BJ (cell line): Measurements from ENCODE around the gene MAP3K4. TPM values are rescaled to one million over a fixed set of nuclear protein-coding genes. Genes with fewer than 3 reads are reported as not detected.

Experiments
- CTCF ChIA-PET: fragments of 350-600 bp; formaldehyde crosslinking; extraction: SDS; loops from one replicate; lab custom pipeline; 2021; ENCODE audit warnings: antibody characterized with exemption, inconsistent platforms; lab: Yijun Ruan, JAX
- POLR2A ChIA-PET: fragments of 300-600 bp; sonication (Branson Sonifier 250); formaldehyde crosslinking; extraction: SDS; loops from one replicate; lab custom pipeline; 2021; ENCODE audit warnings: antibody characterized with exemption; lab: Charles Lee
- DNase-seq: peaks from one replicate; pipeline ENCODE4 v3.0.0-alpha.2; 2011; ENCODE audit warnings: low read depth
- H3K27me3 ChIP-seq: 2 replicates; pipeline ENCODE4 v1.6.0; 2011; ENCODE audit warnings: low read length; ENCODE audit not compliant: control insufficient read depth, insufficient read depth
- H3K36me3 ChIP-seq: 2 replicates; pipeline ENCODE4 v1.5.1; 2011; ENCODE audit warnings: low read length; ENCODE audit not compliant: control insufficient read depth, insufficient read depth
- H3K4me3 ChIP-seq: 2 replicates; pipeline ENCODE4 v1.5.1; 2011; ENCODE audit warnings: low read depth, mild to moderate bottlenecking, control low read depth, low read length
- polyA plus RNA-seq: library from polyadenylated mRNA; depleted of rRNA; stranded (reverse); fragments of >200 nt; gene quantifications from 2 replicates; pipeline ENCODE4 v1.2.3, GENCODE V29; 2011
- TF ChIP-seq, protein P1 (sequence below): IDR thresholded peaks from 2 replicates; pipeline ENCODE4 v1.5.1; 2011; ENCODE audit warnings: low read depth, mild to moderate bottlenecking, control low read depth, inconsistent platforms, low read length, moderate library complexity; ENCODE audit not compliant: insufficient read depth

MAP3K4 gene
- polyA plus RNA-seq, 1 experiment = 5.3 TPM

DNA sequence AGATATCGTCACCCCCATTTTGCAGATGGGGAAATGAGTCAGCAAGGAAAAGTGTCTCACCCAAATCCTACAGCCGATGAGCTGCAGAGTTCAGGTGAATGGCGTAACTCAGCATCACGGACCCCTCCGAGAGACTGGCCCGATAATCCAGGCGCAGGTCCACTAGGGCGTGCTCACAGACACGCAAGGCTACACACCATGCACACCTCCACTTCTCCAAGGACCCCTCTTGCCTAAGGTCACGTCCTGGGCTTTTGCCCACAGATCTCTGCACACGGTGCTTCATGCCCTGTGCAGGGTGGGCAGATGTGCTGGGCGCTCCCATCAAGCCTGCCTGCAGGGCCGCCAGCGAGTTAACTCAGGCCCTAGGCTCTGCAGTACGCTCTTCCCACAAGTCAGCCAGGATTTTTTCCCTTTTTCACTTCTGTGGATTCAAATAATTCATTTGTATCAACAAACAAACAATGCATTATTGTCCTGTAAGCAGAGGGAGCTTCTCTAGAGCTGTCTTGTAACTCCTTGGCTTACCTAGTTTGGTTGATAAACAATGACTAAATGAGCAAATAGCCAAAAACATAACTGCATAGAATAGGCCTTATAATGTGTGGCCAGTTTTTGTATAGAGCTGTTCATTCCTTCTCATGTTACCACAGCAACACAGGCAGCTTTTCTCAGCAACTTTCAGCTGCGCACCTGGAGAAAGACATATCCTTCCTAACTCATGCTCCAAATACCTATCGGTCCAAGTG is 143.2 kb downstream of the MAP3K4 start:
- DNase-seq = no peak
- ChIA-PET POLR2A (no interaction called here), CTCF (no interaction called here)
- H3K27me3 ChIP-seq = no peaks in the 10 kb centered on the region
- TF ChIP-seq, protein P1, sequence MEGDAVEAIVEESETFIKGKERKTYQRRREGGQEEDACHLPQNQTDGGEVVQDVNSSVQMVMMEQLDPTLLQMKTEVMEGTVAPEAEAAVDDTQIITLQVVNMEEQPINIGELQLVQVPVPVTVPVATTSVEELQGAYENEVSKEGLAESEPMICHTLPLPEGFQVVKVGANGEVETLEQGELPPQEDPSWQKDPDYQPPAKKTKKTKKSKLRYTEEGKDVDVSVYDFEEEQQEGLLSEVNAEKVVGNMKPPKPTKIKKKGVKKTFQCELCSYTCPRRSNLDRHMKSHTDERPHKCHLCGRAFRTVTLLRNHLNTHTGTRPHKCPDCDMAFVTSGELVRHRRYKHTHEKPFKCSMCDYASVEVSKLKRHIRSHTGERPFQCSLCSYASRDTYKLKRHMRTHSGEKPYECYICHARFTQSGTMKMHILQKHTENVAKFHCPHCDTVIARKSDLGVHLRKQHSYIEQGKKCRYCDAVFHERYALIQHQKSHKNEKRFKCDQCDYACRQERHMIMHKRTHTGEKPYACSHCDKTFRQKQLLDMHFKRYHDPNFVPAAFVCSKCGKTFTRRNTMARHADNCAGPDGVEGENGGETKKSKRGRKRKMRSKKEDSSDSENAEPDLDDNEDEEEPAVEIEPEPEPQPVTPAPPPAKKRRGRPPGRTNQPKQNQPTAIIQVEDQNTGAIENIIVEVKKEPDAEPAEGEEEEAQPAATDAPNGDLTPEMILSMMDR = no peak
- H3K36me3 ChIP-seq = peaks cover 5% of the 10 kb centered on the region
- H3K4me3 ChIP-seq = no peak overlapping the region

DNA sequence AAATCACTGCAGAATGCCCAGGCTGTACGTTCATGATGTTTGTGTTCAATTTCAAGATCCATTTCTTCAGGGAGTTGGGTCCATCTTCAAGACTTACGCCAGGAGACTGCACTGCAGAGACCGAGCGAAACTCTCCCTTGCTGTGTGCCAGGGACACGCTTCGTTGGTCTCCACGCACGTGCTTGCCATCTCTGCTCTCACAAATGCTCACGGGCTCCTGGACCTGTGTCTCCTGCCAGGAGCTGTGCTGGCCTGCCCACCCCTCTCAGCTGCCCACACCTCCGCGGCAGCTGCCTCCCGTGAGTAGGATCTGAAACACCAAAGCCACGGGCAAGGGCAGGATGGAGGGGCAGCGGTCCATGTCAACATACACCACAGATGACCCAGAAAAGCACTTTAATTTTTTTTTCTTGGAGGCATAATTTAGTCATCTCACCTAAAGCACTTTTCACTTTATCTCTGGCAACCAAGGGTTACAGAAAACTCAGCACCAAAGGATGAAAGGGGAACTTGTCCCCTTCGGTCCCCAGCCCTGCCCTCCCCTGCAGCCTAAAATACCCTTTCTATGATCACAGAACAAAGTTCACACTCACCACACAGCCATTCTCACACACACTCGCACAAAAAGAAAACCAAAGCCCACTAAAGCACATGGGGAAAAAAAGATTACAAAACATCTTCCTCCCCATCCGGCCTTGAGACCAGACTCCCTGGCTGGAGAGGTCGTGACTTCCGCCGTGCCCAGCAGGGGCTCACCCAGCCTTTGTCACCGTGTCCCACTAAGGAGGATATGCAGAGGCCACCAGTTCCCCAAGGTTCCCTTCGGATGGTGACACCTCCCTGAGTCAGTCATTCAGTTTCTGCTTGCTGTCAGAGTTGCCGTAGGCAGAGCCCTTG is 144.4 kb downstream of the MAP3K4 start:
- ChIA-PET CTCF (no interaction called here), POLR2A (no interaction called here)
- TF ChIP-seq, protein P1 = no peak
- H3K4me3 ChIP-seq = no peak overlapping the region
- H3K36me3 ChIP-seq = peaks cover 4% of the 10 kb centered on the region
- H3K27me3 ChIP-seq = no peaks in the 10 kb centered on the region
- no peak for DNase-seq

DNA sequence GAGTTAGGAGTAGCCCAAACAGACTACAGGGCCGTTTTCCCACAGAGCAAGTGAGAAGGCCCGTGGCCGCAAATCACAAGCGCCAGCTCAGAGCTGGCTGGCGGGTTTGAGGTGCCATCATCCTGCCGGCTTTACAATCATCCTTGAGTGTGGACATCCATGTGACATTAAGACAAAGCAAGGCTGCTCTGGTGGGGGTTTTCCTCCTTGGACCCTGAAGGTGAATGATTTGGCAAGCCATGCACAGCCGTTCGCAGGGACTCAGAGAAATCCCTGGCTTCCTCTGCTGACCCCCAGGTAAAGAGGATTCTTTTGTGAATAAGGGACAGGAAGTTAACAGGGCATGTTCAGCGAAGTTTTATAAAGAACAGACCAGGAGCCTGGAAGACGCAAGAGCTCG is 145.1 kb downstream of the MAP3K4 start:
- Histone ChIP-seq H3K4me3 (no peak overlapping the region), H3K36me3 (peaks cover 4% of the 10 kb centered on the region), H3K27me3 (no peaks in the 10 kb centered on the region)
- POLR2A ChIA-PET = no interaction called here
- TF ChIP-seq, protein P1 = no peak
- no peak for DNase-seq
- CTCF ChIA-PET = no interaction called here

DNA sequence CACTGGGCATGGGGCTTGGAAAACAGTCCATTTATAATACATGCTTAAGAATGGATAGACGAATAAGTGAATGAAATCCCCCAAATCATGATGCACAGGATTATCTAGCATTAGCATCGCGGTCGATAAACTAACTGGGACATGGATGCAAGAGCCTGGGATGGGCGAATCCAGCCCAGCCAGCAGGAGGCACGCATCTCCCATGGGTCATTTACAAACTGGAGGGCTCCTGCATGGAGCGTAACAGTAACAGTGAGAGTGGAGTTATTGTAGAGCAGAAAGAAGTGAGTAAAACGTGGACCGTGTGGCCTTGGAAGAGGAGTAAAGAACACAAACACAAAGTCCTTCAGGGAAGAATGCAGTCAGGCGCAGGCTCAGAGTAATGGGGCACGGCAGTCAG is 145.8 kb downstream of the MAP3K4 start:
- POLR2A ChIA-PET = no interaction called here
- Histone ChIP-seq H3K36me3 (peaks cover 4% of the 10 kb centered on the region), H3K27me3 (no peaks in the 10 kb centered on the region), H3K4me3 (no peak overlapping the region)
- CTCF ChIA-PET = no interaction called here
- TF ChIP-seq, protein P1 = 0 out of 2 replicates have a peak, but pooled peaks have one; percentile 1
- no peak for DNase-seq

DNA sequence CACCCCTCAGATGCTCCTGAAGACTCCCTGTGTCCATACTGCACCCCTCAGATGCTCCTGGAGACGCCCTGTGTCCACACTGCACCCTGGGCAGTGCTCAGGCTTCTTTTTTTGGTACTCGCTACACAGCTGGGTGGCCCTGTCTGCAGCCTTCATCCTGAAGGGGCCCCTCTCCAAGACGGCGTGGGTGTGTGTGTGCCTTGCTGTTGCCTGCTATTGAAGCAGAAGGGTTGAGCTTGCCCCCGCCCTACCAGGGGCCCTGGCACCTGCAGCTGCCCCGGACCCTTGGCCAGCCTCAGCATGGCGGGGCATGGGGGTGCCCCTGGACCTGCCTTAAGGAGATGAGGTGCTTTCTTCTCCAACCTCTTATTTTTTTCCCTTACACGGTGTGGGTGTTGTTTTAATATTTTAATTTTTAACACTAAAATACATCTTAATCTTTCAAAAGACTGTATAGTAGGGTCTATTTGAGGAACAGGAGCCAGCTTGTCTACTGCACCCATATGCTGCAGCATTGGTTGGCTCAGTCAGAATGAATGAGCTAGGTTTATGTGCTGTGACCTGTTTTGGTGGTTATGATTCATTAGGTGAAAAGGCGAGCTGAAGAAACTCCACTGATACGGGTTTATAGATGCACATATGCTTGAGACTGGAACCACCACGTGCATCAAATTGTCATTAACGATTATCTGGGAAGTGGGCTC is 146.4 kb downstream of the MAP3K4 start:
- no peak for DNase-seq
- ChIA-PET POLR2A (no interaction called here), CTCF (interaction anchor here (1.1 kb wide), 1 partner anchor 208 kb away, joined by 3 read pairs; no protein-coding TSS in a partner anchor)
- Histone ChIP-seq H3K27me3 (no peaks in the 10 kb centered on the region), H3K36me3 (peaks cover 4% of the 10 kb centered on the region), H3K4me3 (no peak overlapping the region)
- TF ChIP-seq, protein P1 = no peak
